Endometrial microvascular endothelial cells (primary cell): ENCODE results near the gene DEFB131B. TPM values are rescaled to one million over a fixed set of nuclear protein-coding genes. Genes with fewer than 3 reads are reported as not detected.
"Not testable (repeated sequence)": the region's sequence is repeated elsewhere in the genome, so short reads cannot be mapped to it uniquely, and the experiment has no call there.

Experiments
- in situ Hi-C: cut with HindIII; loops from 2 replicates; pipeline ENCODE4 v1.10.0; 2017; ENCODE audit warnings: low sequenced_read_pairs, low pct_unique_long_range_greater_than_20kb; ENCODE audit errors: inconsistent ontology term
- total RNA-seq: library from RNA; depleted of rRNA; stranded (reverse); fragments of >200 nt; gene quantifications from one replicate; pipeline ENCODE4 v1.2.3, GENCODE V29; 2015; ENCODE audit errors: inconsistent ontology term

DEFB131B gene, protein sequence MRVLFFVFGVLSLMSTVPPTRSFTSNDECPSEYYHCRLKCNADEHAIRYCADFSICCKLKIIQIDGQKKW
- total RNA-seq, result not detected

DNA sequence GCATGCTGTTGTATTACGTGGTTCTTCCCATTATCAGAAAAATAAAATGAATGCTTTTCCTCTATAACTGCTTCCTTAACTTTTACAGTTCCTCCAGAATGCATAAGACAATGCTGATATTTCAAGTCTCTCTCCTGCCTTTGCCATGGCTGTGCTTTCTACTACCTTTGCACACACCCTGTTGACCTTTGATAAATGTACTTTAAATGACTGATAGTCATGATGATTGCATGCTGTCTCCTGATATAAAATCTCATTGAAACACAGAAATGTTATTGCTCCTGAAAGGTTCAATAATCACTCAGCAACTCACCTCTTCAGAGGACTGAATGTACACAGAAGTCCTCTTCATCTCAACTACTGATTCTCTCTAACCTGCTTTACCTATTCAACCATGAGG, at the start of gene DEFB131B:
Gene DEFB131B (plus strand): TSS at position 395 of the 400 bp plus-strand sequence. CDS start 0 bp downstream, at position 395.
- in situ Hi-C loops, result not testable (repeated sequence)

DNA sequence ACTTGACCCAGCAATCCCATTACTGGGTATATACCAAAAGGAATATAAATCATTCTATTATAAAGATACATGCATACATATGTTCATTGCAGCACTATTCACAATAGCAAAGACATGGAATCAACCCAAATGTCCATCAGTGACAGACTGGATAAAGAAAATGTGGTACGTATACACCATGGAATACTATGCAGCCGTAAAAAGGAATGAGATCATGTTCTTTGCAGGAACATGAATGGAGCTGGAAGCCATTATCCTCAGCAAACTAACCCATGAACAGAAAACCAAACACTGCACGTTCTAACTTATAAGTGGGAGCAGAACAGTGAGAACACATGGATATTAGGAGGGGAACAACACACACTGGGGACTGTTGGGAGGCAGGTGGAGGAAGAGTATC, 49.0 kb upstream of the DEFB131B start:
- in situ Hi-C loops, result not testable (repeated sequence)

DNA sequence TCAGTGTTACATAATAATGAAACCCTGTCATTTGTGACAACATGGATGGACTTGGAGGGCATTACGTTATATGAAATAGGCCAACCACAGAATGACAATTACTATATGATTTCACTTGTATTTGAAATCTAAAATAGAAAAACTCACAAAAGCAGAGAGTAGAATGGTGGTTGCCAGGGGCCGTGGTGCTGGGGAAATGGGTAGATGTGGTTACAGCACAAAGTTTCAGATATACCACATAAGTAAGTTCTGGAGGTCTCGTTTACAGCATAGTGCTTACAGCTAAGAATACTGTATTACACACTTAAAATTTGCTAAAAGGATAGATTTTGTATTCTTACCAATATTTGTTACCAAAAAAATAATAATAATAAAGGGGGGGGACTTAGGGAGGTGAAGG, 48.6 kb upstream of the DEFB131B start:
- in situ Hi-C loops, result not testable (repeated sequence)

DNA sequence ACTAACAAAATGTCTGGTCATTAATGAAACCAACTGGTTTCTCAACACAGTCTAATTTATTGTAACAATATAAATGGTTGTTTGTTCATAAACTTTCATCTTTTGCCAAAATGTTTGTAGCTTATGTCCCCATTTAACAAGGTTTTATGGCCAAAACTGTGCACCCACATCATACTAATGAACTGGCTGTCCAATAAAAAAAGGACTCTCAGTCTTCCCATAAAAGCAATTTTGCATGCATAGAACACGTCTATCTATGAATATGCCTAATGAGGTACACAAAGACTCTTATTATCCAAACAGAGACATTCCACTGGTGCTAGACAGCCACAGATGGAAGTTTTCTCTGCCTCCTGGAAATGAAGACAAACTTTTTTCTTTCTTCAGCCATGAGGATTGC, 45.4 kb upstream of the DEFB131B start, which contains the start of gene DEFB108B:
Gene DEFB108B (plus strand): TSS at position 390 of the 400 bp plus-strand sequence. CDS start 0 bp downstream, at position 390.
- in situ Hi-C loops, result not testable (repeated sequence)

DNA sequence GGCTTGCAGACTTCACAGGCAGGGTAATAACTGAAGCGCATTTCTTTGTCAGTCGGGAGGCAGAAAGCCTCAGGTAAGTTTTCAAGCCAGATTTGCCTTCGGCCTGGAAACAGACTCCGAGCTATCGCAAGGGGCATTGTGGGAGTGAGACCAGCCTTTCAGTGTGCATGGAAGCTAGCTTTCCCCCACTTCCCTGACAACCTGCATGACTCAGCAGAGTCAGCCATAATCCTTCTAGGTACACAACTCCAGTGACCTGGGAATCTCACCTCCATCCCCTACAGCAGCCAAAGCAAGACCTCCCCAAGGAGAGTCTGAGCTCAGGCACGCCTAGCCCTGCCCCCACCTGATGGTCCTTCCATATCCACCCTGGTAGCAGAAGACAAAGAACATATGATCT, 35.5 kb upstream of the DEFB131B start:
- in situ Hi-C loops, result not testable (repeated sequence)

DNA sequence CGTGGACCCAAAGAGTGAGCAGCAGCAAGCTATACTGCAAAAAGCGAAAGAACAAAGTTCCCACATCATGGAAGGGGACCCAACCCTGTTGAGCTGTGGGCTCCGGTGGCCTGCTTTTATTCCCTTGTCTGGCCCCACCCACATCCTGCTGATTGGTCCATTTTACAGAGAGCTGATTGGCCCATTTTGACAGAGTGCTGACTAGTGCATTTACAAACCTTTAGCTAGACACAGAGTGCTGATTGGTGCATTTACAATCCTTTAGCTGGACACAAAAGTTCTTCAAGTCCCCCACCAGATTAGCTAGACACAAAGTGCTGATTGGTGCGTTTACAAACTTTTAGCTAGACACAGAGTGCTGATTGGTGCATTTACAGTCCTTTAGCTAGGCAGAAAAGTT, 34.9 kb upstream of the DEFB131B start:
- in situ Hi-C loops, result not testable (repeated sequence)

DNA sequence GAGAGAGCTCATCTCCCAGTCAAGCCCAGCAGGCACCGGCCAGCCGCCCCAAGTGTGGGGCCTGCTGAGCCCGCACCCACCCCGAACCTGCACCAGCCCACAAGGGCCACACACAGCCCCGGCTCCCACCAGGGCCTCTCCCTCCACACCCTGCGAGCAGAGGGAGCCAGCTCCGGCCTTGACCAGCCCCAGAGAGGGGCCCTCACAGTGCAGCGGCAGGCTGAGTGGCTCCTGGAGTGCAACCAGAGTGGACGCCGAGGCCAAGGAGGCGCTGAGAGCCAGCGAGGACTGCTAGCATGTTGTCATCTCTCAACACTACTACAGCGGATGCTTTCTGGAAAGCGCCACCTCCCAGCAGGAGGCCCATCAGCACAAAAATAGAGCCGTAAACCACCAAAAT, 34.4 kb upstream of the DEFB131B start:
- in situ Hi-C loops, result no loop called here

DNA sequence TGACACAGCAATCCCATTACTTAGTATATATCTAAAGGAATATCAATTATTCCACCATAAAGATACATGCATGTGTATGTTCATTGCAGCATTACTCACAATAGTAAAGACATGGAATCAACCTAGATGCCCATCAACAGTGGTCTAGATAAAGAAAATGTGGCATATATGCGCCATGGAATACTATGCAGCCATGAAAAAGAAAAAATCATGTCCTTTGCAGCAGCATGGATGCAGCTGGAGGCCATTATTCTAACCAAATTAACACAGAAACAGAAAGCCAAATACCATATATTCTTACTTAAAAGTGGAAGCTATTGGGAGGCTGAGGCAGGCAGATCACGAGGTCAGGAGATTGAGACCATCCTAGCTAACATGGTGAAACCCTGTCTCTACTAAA, 24.4 kb upstream of the DEFB131B start:
- in situ Hi-C loops, result not testable (repeated sequence)

DNA sequence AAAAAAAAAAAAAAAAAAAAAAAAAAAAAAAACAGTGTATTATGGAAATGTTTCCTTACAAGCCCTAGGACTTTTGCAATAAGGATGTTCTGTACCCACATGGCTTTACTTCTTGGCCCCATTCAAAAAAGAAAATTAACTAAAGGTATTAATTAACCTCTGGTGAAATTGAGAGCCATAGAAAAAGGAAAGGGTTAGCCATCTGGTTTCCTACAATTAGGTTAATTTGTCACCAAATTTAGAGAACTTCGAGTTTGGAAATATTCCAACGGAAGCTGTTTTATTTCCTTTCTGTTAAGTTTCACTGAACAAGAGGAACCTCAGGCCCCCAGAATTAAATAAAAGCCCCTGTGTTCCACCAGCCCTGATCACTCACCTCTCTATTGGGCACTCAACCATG, 22.4 kb upstream of the DEFB131B start:
- in situ Hi-C loops, result not testable (repeated sequence)

DNA sequence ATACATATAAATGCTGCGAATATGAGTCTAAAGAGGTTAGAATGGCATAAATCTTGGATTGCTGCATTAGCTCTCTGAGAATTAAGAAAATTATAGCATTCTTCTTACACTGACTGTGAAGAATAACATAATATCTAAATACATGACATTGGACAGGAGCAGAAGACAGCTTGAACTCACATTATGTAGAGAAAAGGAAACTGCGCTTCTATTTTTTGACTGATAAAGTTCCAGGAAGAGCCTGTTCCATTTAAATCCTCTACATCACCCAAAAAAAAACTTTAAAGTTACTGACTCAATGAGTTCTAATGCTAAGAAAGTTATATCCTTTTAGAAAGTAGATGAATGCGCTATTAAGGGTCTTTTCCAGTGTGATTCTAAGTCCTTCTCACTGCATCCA, 17.4 kb upstream of the DEFB131B start:
- in situ Hi-C loops, result not testable (repeated sequence)

DNA sequence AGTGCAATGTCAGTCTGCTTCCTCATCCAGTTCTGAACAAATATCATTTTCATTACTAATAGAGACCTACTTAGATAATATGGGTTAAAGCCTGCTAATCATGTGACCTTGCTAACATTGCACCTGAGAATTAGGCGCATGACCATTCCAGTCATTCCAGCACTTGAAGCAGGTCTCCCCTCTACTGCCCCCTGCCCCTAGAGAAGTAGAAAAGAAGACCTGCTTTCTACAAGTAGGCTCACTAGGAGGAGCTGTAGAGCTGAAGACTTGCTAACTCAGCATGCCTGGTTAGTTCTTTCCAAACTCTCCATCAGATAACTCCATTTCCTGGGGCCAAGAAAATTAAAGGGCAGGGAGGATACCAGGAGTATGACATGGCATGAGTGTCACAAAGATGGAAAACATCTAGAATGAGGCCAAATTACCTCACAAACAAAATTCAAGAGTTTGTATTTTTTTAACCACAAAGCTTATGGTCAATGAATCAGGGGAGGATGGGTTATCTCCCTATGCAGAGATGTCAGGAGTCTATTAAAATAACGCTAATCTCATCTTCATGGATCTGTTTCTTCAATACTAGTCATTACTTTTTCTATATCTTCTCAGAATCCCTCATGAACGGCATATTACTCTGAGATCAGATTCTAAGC, 14.2 kb upstream of the DEFB131B start:
- in situ Hi-C loops, result not testable (repeated sequence)

DNA sequence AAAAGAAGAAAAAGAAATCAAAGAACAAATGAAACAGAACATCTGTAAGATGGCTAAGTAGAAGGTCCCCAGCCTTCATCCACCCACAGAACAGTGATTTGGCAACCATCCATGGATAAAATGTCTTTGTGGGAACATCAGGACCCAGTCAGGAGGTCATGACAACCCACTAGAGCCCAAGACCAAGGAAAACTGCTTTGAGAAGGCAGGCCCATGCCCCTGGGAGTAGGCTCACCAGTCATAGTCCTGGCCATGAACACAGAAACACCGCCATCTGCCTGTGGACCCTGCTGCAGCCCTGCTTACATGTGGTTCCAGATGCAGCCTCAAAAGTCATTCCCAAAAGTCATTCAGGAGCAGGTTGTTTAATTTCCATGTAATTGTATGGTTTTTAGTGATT, 11.0 kb upstream of the DEFB131B start:
- in situ Hi-C loops, result not testable (repeated sequence)

DNA sequence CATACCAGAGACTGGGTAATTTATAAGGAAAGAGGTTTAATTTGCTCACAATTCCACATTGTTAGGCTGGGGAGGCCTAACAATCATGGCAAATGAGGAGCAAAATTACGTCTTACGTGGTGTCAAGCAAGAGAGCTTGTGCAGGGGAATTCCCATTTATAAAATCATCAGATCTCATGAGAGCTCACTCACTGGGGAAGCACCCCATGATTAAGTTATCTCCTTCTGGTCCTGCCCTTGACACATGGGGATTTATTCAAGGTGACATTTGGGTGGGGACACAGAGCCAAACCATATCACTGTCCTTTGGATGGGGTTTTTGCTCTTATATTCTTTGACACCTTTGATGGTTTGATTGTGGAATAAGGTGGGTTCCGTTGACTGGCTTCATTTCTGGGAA, 8.3 kb upstream of the DEFB131B start:
- in situ Hi-C loops, result not testable (repeated sequence)

DNA sequence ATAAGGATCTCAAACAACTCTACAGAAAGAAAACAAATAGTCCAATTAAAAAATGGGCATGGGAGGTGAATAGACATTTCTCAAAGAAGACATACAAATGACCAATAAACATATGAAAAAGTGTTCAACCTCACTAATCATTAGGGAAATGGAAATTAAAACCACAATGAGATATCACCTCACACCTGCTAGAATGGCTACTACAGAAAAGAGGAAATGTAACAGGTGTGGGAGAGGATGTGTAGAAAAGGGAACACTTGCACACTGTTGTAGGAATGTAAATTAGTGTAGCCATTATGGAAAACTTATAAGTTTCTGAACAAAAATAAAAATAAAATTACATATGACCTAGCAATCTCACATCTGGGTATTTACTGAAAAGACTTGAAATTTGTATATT, 7.6 kb upstream of the DEFB131B start:
- in situ Hi-C loops, result not testable (repeated sequence)

DNA sequence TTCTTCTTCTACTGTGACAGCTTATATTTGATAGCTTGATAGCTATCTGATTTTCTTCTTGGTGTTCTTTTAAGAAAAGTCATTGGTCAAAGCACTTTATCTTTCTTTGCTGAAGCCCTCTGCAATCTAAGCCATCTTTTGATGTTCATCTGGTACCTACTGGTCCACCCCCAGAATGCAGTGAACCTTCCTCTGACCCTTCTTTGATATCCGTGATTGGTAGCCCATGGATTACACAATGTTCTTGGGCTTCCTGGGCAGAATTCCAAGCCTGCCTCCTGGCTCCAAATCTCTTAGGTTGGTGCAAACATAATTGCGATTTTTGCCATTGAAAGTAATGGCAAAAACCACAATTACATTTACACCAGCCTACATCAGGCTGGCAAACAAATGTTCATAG, 2.0 kb upstream of the DEFB131B start:
- in situ Hi-C loops, result not testable (repeated sequence)

DNA sequence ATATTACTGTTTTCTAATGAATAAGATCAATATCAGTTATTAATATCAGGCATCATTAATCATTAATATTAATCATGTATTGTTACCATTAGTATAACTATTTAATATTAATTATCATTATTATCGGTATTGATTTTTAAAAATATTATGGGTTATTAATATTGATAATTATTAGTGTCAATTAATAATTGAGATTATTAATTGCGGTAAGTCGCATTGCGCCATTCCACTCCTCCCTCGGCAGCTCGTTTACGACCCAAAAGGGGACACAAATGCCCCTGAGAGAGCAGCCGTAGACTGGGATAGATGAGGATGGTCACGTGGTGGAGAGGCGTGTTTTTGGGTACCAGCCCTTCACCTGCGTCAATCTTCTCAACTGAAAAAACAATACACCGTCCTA, 7.6 kb downstream of the DEFB131B start:
- in situ Hi-C loops, result not testable (repeated sequence)

DNA sequence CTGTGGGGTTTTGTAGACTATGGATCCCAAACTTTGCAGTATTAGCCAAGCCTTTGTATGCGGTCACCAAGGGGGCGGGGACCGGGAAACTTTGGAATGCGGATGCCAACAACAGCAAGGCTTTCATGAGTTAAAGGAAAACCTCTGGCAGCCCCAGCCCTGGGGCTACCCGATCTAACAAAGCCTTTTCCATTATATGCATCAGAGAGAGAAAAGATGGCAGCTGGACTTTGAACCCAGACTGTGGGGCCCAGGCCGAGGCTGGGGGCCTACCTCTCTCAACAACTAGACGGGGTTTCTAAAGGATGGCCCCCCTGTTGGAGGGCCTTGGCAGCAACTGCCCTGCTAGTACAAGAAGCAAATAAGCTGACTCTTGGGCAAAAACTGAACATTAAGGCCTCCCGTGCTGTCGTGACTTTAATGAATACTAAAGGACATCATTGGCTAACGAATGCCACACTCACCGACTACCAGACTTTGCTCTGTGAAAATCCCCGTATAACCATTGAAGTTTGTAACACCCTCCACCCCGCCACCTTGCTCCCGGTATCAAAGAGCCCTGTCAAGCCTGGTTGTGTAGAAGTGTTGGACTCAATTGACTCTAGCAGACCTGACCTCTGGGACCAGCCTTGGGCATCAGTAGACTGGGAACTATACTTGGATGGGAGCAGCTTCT, 10.2 kb downstream of the DEFB131B start:
- in situ Hi-C loops, result not testable (repeated sequence)

DNA sequence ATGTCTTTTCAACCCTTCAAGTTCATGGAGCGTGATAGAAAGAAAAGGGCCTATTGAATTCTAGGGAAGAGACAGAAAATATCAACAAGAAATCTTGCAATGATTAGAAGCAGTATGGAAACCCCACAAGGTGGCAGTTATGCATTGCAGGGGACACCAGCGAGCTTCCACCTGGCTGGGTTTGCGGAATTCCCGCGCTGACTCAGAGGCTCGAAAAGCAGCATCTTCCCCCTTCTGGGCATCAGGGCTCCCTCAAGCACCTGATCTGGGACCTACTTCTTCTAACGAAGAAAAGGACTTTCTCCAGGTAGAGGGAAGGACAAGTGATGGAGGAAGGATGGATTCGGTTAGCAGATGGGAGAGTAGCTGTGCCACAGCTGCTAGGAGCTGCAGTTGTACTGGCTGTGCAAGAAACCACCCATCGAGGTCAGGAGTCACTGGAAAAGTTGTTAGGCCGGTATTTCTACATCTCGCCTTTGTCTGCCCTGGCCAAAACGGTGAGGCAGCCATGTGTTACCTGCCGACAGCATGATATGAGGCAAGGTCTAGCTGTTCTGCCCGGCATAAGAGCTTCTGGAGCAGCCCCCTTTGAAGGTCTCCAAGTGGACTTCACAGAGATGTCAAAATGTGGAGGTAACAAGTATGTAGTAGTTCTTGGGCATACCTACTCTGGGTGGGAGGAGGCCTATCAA, 11.1 kb downstream of the DEFB131B start:
- in situ Hi-C loops, result not testable (repeated sequence)

DNA sequence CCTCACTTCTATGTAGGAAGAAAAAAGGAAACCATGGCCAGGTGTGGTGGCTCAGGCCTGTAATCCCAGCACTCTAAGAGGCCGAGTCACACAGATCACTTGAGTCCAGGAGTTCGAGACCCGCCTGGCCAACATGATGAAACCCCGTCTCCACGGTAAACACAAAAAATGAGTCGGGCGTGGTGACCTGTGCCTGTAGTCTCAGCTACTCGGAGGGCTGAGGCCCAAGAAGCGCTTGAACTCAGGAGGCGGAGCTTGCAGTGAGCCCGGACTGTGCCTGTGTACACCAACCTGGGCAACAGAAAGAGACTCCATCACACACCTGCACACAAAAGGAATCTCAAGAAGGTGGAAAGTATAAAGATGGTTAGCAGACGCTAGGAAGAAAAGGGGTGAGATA, 17.7 kb downstream of the DEFB131B start:
- in situ Hi-C loops, result no loop called here

DNA sequence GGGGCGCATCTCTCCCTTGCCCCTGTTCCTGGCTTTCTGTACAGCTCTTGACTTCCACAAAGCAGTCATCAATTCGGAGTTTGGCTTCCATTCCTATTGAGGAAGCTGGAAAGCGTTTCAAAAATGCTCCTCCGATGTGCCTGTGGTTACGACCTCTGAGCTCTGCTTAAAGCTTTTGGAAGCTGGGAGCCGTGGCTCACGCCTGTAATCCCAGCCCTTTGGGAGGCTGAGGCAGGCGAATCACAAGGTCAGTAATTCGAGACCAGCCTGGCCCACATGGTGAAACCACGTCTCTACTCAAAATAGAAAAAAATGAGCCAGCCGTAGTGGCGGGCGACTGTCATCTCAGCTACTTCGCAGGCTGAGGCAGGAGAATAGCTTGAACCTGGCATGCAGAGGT, 22.9 kb downstream of the DEFB131B start:
- in situ Hi-C loops, result not testable (repeated sequence)
